ENCODE measurements around the gene LRIT2.
"Not testable (repeated sequence)": the region's sequence is repeated elsewhere in the genome, so short reads cannot be mapped to it uniquely, and the experiment has no call there.

The LRIT2 gene

GRCh38 chr10:84180386-84180785 is 45.0 kb downstream of the LRIT2 start:
- not testable (repeated sequence) for DNase-seq

DNA sequence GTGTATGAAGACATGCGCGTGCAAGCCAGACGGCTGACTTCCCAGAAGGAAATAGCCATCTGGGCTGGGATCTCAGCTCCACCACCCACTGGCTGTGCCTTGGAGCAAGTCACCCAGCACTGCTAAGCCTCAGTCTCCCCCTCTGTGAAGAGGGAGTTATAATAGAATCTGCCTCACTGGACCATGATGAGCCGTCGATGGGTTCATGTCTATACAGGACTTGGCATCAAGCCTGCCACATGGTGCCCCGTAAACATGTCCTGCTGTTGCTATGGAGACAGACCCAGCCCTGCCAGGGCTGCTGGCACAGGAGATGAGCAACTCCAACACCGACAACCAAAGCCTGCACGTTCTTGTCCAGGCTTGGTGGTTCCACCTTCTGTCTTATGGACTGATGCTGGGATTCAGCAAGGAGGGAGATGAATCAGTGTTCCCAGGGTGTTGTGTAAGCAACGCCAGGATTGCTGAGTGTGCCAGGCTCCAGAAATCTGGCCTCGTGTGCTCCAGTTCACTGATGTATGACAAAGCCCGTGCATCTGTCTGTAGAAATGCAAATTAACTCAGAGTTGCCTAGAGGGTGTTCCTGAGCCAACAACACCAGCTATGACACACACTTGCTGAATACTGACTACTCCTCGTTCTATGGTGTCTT is 46.2 kb downstream of the LRIT2 start:
- DNase-seq, result no peak

GRCh38 chr10:84178160-84178609 is 47.2 kb downstream of the LRIT2 start:
- DNase-seq, result no peak

DNA sequence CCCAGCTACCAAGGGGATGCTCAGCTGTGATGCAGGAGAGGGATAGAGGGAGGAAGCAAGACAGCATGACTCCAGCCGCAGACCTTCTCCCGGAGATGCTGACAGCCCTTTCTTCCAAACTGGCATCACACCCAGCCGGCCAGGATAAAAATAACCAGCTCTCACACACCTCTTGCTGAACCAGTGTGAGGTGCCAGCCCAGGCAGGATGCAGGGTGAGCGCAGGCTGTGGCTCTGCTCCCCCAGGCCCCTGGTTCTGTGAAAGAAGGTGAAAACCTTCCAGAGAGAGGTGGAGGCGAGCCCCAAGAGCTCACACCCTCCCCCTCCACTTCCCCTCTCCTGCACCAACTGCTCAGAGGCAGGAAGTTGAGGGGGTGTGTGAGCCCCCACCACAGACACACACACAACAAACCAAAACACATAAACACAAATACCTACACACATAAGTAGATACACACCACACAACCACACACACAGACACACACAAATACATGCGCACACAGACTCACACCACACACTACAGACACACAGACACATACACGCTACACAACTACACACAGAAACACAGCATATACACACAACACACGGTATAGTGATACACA is 47.7 kb downstream of the LRIT2 start:
- no peak for DNase-seq

GRCh38 chr10:84176836-84177474 is 48.4 kb downstream of the LRIT2 start:
- no peak for DNase-seq

- DNase-seq, result no peak
Measured at GRCh38 chr10:84176351-84176750, 49.0 kb downstream of the LRIT2 start.

GRCh38 chr10:84175436-84175835 is 49.9 kb downstream of the LRIT2 start:
- no peak for DNase-seq

DNA sequence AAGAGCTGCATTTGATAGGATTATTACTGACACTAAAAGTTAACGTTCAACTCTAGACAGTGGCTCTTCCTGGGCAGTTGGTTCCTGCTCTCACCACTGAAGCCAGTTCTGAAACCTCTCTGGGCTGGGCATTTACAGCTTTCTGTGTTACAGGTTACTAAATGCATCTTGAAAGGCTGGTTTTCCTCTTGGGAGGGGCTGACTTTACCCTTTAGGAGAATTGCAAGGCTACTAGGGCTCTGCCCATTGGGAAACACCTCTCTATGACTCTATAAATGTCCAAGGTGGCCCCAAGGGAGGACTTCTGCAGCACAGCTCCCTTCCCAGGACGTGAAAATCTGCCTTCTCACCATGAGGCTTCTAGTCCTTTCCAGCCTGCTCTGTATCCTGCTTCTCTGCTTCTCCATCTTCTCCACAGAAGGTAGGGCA is 51.8 kb downstream of the LRIT2 start, which contains the start of gene GPR15LG:
TSS of gene GPR15LG (plus strand) at position 301 of the 429 bp plus-strand sequence. CDS start at position 352, 51 bp downstream.
- no peak for DNase-seq

DNA sequence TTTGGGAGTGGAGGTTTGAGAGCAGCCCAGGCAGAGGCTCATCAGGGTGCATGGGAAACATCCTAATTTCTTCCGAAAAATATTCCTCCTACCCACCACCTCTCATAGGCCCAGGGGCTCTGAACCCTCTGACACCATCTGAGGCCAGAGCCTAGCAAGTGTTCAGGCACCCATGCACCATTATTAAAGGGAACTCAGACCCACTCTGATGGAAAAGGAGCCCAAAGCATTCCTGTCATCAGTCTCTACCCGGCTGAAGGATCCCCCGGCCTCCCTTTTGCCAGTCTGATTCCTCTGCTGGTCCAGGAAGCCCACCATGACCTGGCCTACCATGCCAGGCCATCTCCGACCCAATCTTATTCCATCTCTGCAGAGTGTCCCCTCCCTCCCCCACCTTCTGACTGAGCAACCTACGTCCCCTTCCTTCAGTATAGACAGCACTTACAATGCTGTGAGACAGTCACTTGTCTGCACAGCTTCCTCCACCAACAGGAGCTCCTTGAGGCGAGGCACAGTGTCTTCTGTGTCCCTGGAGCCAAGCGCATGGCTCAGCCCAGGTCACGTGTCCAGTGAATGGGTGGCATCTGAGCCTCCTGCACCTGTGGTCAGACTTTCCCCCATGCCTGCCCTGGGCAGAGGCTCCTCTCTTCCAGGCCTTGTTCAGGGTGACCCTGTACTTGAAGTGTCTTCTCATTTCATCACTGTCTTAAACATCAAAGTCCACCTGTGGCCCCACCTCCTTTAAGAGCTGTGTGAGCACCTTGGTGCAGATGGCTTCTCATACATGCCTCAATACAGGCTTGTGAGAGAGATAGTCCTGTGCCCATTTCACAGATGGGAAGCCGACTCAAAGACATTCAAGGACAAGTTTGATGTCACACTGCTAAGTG is 52.6 kb downstream of the LRIT2 start:
- DNase-seq, result no peak

GRCh38 chr10:84171700-84172466 is 53.5 kb downstream of the LRIT2 start:
- DNase-seq, result not testable (repeated sequence)

DNA sequence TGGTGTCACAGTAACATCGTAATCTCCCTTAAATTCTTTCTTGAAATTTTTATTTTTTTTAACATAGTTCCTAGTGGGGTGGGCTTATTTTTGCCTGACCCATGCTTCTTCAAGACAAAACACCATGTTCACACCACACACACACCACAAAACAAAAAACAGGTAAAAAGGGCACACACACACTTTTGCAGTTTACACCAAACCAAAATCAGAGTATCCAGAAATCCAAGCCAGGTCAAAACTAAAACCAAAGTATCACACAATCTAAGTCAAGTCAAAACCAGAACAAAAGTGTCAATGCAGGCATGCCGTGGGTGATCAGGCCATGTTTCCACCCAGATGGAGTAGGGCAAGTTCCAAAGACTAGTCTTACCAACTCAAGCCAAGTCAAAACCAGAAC is 54.1 kb downstream of the LRIT2 start:
- not testable (repeated sequence) for DNase-seq
